Measurements from ENCODE around the gene FMO1. TPM values are rescaled to one million over a fixed set of nuclear protein-coding genes. Genes with fewer than 3 reads are reported as not detected.
A peak's percentile ranks its signal among the peaks of the same experiment; 100 is the strongest.
"Not testable (repeated sequence)": the region's sequence is repeated elsewhere in the genome, so short reads cannot be mapped to it uniquely, and the experiment has no call there.

Gene FMO1
- total RNA-seq, 1 experiment from 2014 or later: not detected

GRCh38 chr1:171224257-171224656 is 24.0 kb upstream of the FMO1 start:
- H3K27ac ChIP-seq (ENCODE audit: low read depth, low read length); H3K4me1 ChIP-seq (ENCODE audit: control insufficient read depth in 1 of 2, insufficient read depth in 2 of 2, low read length in 2 of 2); CTCF ChIA-PET; H3K4me3 ChIP-seq (replicated peaks in 1 of 2; ENCODE audit: low read depth in 1 of 2, low read length in 2 of 2); H3K36me3 ChIP-seq (ENCODE audit: control insufficient read depth in 1 of 2, insufficient read depth in 2 of 2, low read length in 2 of 2); H3K9me3 ChIP-seq (ENCODE audit: control insufficient read depth in 1 of 2, insufficient read depth in 1 of 2, low read depth in 1 of 2, low read length in 2 of 2); H4K20me1 ChIP-seq (ENCODE audit: insufficient read depth); BruUV-seq (replicated peaks); RAD21 ChIA-PET (ENCODE audit: low non-redundant PET in 1 of 2, low total read pairs in 2 of 2, uncharacterized antibody in 2 of 2, unreplicated experiment in 2 of 2); H2AFZ ChIP-seq (ENCODE audit: low read depth, low read length, poor library complexity, severe bottlenecking); H3K9me2 ChIP-seq (ENCODE audit: insufficient read depth); H3K27me3 ChIP-seq (ENCODE audit: insufficient read depth, low read length); H3K9ac ChIP-seq (ENCODE audit: low read length); H3K79me2 ChIP-seq (ENCODE audit: insufficient read depth, low read length); POLR2A ChIA-PET; DNase-seq (ENCODE audit: low read depth, low spot score); ATAC-seq; H3K4me2 ChIP-seq (ENCODE audit: low read length): not testable (repeated sequence)
- intact Hi-C loops (cut with micrococcal nuclease): loop anchor here (10.0 kb wide), 1 partner anchor 539 kb away; no protein-coding TSS in a partner anchor

GRCh38 chr1:171226747-171227370 is 21.4 kb upstream of the FMO1 start:
- Histone ChIP-seq H3K4me3 (replicated peaks in 1 of 2; ENCODE audit: low read depth in 1 of 2, low read length in 2 of 2) (no peak overlapping the region), H2AFZ (ENCODE audit: low read depth, low read length, poor library complexity, severe bottlenecking) (no peak overlapping the region), H3K79me2 (ENCODE audit: insufficient read depth, low read length) (no peaks in the 10 kb centered on the region), H3K27ac (ENCODE audit: low read depth, low read length) (no peak overlapping the region), H4K20me1 (ENCODE audit: insufficient read depth) (no peaks in the 10 kb centered on the region), H3K27me3 (ENCODE audit: insufficient read depth, low read length) (no peaks in the 10 kb centered on the region), H3K4me1 (ENCODE audit: control insufficient read depth in 1 of 2, insufficient read depth in 2 of 2, low read length in 2 of 2) (no peaks in the 10 kb centered on the region), H3K9me2 (ENCODE audit: insufficient read depth) (no peaks in the 10 kb centered on the region; the same call in 1 of the 2 replicates), H3K36me3 (ENCODE audit: control insufficient read depth in 1 of 2, insufficient read depth in 2 of 2, low read length in 2 of 2) (no peaks in the 10 kb centered on the region), H3K9me3 (ENCODE audit: control insufficient read depth in 1 of 2, insufficient read depth in 1 of 2, low read depth in 1 of 2, low read length in 2 of 2) (no peaks in the 10 kb centered on the region), H3K9ac (ENCODE audit: low read length) (no peak overlapping the region), H3K4me2 (ENCODE audit: low read length) (no peak overlapping the region)
- no TSS peak for BruUV-seq (replicated peaks)
- POLR2A ChIA-PET: interaction anchor here (1.0 kb wide), 1 partner anchor 87 kb away, joined by 3 read pairs; the partner anchor contains the start of gene FMO4
- TF ChIP-seq CTCF (IDR thresholded peaks at IDR 0.05 in 2 of 3, conservative IDR thresholded peaks at IDR 0.05 in 1 of 3; ENCODE audit: borderline replicate concordance in 1 of 3, insufficient read depth in 1 of 3, low read depth in 2 of 3, low read length in 2 of 3) (peak; percentile 71 to 78 (median 75)), RAD21 (IDR thresholded peaks at IDR 0.05; ENCODE audit: low read depth) (peak; percentile 88), ZBTB33 (IDR thresholded peaks at IDR 0.05; ENCODE audit: extremely low read depth, insufficient replicate concordance, low read length) (no peak)
- RAD21 ChIA-PET (ENCODE audit: low non-redundant PET in 1 of 2, low total read pairs in 2 of 2, uncharacterized antibody in 2 of 2, unreplicated experiment in 2 of 2): interaction anchor here (0.6 to 1.2 kb wide), 4 partner anchors 146 to 260 kb away, joined by 3 to 6 read pairs (median 4); no protein-coding TSS in a partner anchor
- intact Hi-C loops (cut with micrococcal nuclease): loop anchor here (1.0 to 10.0 kb wide), 4 partner anchors 146 to 1300 kb away; no protein-coding TSS in a partner anchor
- CTCF ChIA-PET: interaction anchor here (0.6 to 2.9 kb wide), 20 partner anchors 9 to 1325 kb away, joined by 3 to 75 read pairs (median 3); partner anchors contain the start of genes FMO3 and FMO4
- DNase-seq (ENCODE audit: low read depth, low spot score): peak; percentile 42
- ATAC-seq: peak; percentile 96

Data from HCT116 (cell line).